T47D (cell line): ENCODE results near the gene TTLL11.

ENCODE experiments used
- DNase-seq, 2 experiments: peaks; one replicate each; pipeline versions ENCODE4 v3.0.0 to v3.0.0-alpha.2; 2011 to 2012; ENCODE audit warnings: low read depth in 1 of 2, low spot score in 1 of 2
- JUND ChIP-seq: IDR thresholded peaks from 2 replicates; pipeline ENCODE4 v1.6.1; 2012; ENCODE audit warnings: low read depth
- in situ Hi-C: cut with HindIII; loops from 2 replicates; pipeline ENCODE4 v1.10.0; 2016; ENCODE audit warnings: low sequenced_read_pairs, low pct_unique_long_range_greater_than_20kb

TTLL11 gene

GRCh38 chr9:121876658-121877271, 216.3 kb downstream of the TTLL11 start:
- no peak for DNase-seq
- TF ChIP-seq JUND = no peak
- in situ Hi-C loops = no loop called here

GRCh38 chr9:121876255-121876654, 216.9 kb downstream of the TTLL11 start:
- in situ Hi-C loops = no loop called here
- DNase-seq = no peak
- no peak for TF ChIP-seq JUND

GRCh38 chr9:121874524-121874923, 218.6 kb downstream of the TTLL11 start:
- in situ Hi-C loops = no loop called here
- no peak for TF ChIP-seq JUND

GRCh38 chr9:121871431-121872025, 221.6 kb downstream of the TTLL11 start:
- TF ChIP-seq JUND = no peak
- no peak for DNase-seq
- in situ Hi-C loops = no loop called here

More at GRCh38 chr9:121874524-121874923, 218.6 kb downstream of the TTLL11 start:
- DNase-seq = no peak

GRCh38 chr9:121870271-121870670, 222.8 kb downstream of the TTLL11 start:
- DNase-seq = no peak
- TF ChIP-seq JUND = no peak
- in situ Hi-C loops = no loop called here

DNA sequence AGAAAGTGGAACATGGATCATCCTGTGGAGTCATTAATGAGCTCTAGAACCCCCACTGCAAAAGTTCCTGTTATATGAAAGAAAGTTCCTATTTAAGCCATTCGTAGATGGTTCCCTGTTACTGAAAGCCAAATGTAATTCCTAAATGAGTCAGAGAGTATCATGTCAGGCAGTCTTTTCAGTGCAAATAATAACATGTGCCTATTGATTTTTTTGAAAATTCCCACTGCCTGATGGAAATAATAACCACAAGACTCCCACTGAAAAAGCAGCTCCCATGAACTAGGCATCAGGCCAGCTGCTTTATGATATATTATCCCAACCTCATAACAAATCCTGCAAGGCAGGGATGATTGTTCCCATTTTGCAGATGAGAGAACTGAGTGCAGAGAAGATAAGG, 224.5 kb downstream of the TTLL11 start:
- TF ChIP-seq JUND = no peak
- no peak for DNase-seq
- in situ Hi-C loops = no loop called here

GRCh38 chr9:121866927-121867326, 226.2 kb downstream of the TTLL11 start:
- no peak for TF ChIP-seq JUND
- DNase-seq = no peak
- in situ Hi-C loops = no loop called here

GRCh38 chr9:121865884-121866283, 227.2 kb downstream of the TTLL11 start:
- TF ChIP-seq JUND = no peak
- no peak for DNase-seq
- in situ Hi-C loops = no loop called here

DNA sequence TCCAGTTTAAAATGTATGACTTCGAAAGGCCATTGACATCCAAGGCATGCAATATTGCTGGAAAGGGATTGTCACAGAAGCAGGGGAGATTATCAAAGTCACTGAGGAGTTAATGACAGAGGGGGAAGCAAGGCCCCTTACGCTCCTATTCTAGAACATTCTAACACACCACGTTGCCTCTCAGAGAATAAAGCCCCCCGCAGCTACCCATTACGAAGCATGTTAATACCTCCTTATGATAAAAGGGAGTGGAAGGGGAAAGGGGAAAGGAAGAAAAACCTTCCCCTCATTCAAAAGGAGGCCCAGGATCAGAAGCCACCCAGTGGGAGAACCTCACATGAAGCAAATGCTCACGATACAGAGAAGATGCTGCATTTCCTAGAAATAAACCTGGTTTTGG, 228.0 kb downstream of the TTLL11 start:
- in situ Hi-C loops = no loop called here
- no peak for TF ChIP-seq JUND
- no peak for DNase-seq

DNA sequence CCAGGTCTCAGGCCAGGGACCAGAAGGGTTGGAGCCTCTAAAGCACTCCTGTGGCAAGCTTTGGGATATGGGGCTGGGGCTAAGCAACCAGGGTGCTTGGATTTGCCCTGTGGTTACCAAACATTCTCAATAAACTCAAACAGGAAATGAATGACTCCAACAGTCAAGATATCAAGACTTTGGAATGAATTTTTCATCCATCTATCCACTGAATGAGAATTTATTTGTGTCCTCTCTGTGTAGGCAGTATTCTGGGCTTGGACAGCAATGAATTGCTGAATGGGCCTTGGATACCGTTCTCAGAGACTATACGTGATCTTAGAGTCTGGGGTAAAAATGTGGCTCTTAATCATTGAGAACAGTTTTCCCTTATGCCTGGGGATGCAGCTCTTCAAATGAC, 229.2 kb downstream of the TTLL11 start:
- in situ Hi-C loops = no loop called here

GRCh38 chr9:121862371-121863332, 230.5 kb downstream of the TTLL11 start:
- no peak for DNase-seq
- no peak for TF ChIP-seq JUND
- in situ Hi-C loops = no loop called here

More for the DNA sequence above, 229.2 kb downstream of the TTLL11 start:
- DNase-seq = no peak
- TF ChIP-seq JUND = no peak

DNA sequence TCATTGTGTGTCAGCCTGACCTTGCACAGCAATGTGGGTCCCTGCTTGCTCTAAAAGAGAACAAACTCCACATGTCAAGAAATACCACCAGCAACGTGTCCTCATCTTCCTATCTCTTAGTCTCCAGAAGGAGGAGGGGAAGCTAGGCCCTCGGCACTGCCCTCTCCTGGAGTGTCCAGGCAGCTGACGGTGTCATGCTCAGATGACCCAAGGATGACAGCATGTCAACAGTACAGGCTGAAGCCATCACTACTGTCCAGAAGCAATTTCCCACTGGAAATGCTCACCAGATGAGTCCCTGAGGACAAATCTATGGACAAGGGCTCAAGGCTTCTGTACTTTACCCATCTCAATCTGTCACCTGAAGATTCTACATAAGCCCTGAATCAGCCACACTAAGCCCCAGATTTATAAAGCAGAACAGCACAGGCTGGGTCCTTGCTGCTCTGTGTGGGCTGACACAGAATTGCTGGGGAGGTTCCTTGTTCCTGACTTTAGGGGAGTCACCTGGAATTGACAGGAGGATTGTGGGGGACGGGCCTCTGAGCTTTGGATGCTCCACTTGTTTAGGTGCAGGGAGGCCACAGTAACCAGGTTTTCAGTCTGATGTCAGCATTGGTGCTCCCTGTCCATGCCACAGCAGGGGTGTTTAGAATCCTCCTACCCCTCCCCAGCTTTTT, 231.5 kb downstream of the TTLL11 start:
- in situ Hi-C loops = no loop called here
- TF ChIP-seq JUND = no peak
- DNase-seq = peak in 1 of 2 experiments; percentile 61

DNA sequence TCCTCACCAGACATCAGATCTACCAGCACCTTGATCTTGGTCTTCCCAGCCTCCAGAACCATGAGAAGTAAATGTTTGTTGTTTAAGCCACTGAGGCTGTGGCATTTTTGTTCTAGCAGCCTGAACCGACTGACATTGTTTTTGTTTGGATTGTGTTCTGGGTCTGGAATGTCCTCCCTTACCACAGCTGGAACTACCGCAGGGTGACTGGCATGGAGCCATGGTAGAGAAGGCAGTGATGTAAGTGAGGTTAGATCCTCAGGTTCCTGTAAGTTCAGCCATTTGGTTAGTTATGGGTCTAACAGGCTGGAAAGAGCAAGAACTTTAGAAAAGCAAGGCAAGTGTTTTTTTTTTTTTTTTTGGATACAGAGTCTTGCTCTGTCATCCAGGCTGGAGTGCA, 232.4 kb downstream of the TTLL11 start:
- peak in 1 of 2 experiments; percentile 76 for DNase-seq
- TF ChIP-seq JUND = no peak
- in situ Hi-C loops = no loop called here
